Stomach (tissue), 9 donors: ENCODE measurements around the gene FLRT3. TPM values are rescaled to one million over a fixed set of nuclear protein-coding genes. Genes with fewer than 3 reads are reported as not detected.

ENCODE experiments used
- DNase-seq, 2 donors: peaks; one replicate each; pipeline versions ENCODE4 v3.0.0 to v3.0.0-alpha.2; 2013 to 2019
- H3K27ac ChIP-seq, 5 donors: fragments of 200-600 bp in 4 of 5; sonication (generic) in 4 of 5; one replicate each; pipeline ENCODE4 v1.5.1; 2013 to 2019; ENCODE audit warnings: mild to moderate bottlenecking in 1 of 5, moderate library complexity in 1 of 5
- H3K27me3 ChIP-seq, 3 donors: fragments of 200-600 bp; sonication (generic); one replicate each; pipeline ENCODE4 v1.5.1; 2017 to 2019; ENCODE audit warnings: mixed run types in 1 of 3
- H3K36me3 ChIP-seq, 4 donors: fragments of 200-600 bp; sonication (generic); 1 replicate in 3 of 4; 2 replicates in 1 of 4; pipeline ENCODE4 v1.5.1; 2016 to 2019
- H3K4me1 ChIP-seq, 4 donors: fragments of 200-600 bp; sonication (generic); one replicate each; pipeline ENCODE4 v1.5.1; 2016 to 2019
- H3K4me3 ChIP-seq, 4 donors: fragments of 200-600 bp; sonication (generic) in 3 of 4; one replicate each; pipeline ENCODE4 v1.5.1; 2016 to 2019; ENCODE audit warnings: mild to moderate bottlenecking in 1 of 4
- H3K9me3 ChIP-seq, 4 donors: fragments of 200-600 bp; sonication (generic); one replicate each; pipeline ENCODE4 v1.5.1; 2016 to 2019
- EP300 ChIP-seq: sonication (generic); formaldehyde crosslinking; IDR thresholded peaks from one replicate; pipeline ENCODE4 v1.6.1; 2017; ENCODE audit warnings: antibody characterized with exemption
- POLR2A ChIP-seq, 4 donors: fragments of 450-650 bp; IDR thresholded peaks; one replicate each; pipeline ENCODE4 v1.6.1; 2016; ENCODE audit warnings: antibody characterized with exemption in 4 of 4, control low read depth in 2 of 4, mild to moderate bottlenecking in 1 of 4, moderate library complexity in 1 of 4
- POLR2AphosphoS5 ChIP-seq, 3 donors: sonication (generic); formaldehyde crosslinking; IDR thresholded peaks; one replicate each; pipeline ENCODE4 v1.6.1; 2016; ENCODE audit warnings: antibody characterized with exemption in 3 of 3
- WGBS, 5 donors: extraction: QIAGEN DNeasy Blood & Tissue Kit in 3 of 5; methylation state at CpG; one replicate each; pipeline versions ENCODE4 v1.1.5 to v1.1.7; 2013 to 2018; 5-methylcytosine and 5-hydroxymethylcytosine counted together
- intact Hi-C: fragments of 100-400 bp; cut with DNase I; formaldehyde crosslinking; loops from one replicate; pipeline ENCODE4 v1.15.1; 2023; ENCODE audit warnings: low total_unique reads
- polyA plus RNA-seq, 3 donors: library from polyadenylated mRNA; stranded (reverse); fragments of 200-250 nt; gene quantifications; one replicate each; pipeline ENCODE4 v1.2.3, GENCODE V29; 2013
- total RNA-seq, 5 donors: library from RNA; depleted of rRNA; stranded (reverse); fragments of >200 nt; gene quantifications; one replicate each; pipeline versions ENCODE4 v1.1.0 to v1.2.3, GENCODE V29; 2014 to 2016
- TF ChIP-seq, protein P1 (sequence below), 7 experiments: fragments of 450-650 bp in 4 of 7; fragments of 200-600 bp in 3 of 7; sonication (generic) in 3 of 7; IDR thresholded peaks; one replicate each; pipeline ENCODE4 v1.5.1; 2016 to 2019; ENCODE audit warnings: antibody characterized with exemption in 7 of 7, control low read depth in 2 of 7, mild to moderate bottlenecking in 1 of 7
- donor health status: healthy with polysubstance abuse.
- donor health status: Bipolar disorder and iron deficiency.
- donor health status: healthy.

FLRT3 gene
- total and polyA plus RNA-seq, 8 donors, result 1.7 to 38.2 (median 8.0) TPM; not detected in 1

DNA sequence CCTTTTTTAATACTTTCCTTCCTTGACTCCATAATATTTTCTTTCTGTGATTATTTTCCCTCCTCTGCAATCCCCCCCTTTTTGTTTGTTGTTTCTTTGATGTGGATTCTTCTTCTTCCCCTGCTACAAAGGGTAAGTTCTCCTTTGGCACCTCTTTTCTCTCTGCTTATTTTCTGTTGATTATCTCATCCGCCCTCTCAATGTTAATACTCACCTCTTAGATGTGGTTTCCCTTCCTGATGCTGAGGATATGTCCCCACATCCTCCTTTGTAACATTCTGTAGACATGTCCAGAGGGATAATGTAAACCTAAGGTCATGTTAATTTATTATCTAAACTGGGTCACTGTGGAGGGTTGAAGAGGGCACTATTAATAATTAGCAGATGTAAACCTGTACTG lies 17.7 kb downstream of the FLRT3 start:
- Histone ChIP-seq H3K36me3 (no peaks in the 10 kb centered on the region), H3K9me3 (no peaks in the 10 kb centered on the region), H3K27ac (no peak overlapping the region), H3K4me1 (no peaks in the 10 kb centered on the region), H3K4me3 (no peak overlapping the region), H3K27me3 (no peaks in the 10 kb centered on the region)
- 79 to 97% (median 83%) methylated on average over 1 of the region's 1 CpG for WGBS, 5 donors
- DNase-seq, result no peak
- TF ChIP-seq POLR2A (IDR thresholded peaks at IDR 0.05) (no peak), EP300 (no peak), POLR2AphosphoS5 (IDR thresholded peaks at IDR 0.05) (no peak)
- TF ChIP-seq, protein P1, sequence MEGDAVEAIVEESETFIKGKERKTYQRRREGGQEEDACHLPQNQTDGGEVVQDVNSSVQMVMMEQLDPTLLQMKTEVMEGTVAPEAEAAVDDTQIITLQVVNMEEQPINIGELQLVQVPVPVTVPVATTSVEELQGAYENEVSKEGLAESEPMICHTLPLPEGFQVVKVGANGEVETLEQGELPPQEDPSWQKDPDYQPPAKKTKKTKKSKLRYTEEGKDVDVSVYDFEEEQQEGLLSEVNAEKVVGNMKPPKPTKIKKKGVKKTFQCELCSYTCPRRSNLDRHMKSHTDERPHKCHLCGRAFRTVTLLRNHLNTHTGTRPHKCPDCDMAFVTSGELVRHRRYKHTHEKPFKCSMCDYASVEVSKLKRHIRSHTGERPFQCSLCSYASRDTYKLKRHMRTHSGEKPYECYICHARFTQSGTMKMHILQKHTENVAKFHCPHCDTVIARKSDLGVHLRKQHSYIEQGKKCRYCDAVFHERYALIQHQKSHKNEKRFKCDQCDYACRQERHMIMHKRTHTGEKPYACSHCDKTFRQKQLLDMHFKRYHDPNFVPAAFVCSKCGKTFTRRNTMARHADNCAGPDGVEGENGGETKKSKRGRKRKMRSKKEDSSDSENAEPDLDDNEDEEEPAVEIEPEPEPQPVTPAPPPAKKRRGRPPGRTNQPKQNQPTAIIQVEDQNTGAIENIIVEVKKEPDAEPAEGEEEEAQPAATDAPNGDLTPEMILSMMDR (IDR thresholded peaks at IDR 0.05), result no peak
- intact Hi-C loops, result no loop called here

DNA sequence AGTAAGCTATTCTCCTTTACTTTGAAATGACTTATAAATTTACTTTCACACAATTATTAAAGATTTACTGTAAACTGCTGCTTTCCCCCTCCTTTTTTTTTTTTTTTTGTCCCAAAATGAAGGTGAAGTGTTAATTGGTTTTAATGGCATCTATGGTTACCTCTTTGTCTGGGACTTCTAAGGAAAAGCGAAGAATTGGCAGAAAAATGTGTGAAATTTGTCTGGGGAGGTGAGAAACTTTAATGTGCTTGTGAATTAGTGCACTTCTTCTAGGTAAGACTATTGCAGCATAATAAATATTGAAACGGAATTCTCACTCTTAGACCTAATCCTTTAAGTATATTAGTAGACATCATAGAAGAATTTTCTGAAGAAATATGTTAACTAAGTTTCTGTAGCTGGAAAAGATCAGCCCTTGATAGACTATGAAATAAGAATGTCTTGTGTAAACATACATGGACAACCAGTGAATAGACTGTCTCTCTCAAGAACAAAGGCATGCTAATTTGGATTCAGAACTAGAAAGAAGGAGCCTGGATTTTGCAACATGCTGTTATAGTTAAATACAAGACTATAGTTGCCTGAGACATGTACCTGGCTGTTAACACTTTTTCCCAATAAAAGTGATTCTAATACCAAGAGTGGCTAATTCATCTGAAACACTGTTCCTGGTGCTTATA lies 23.9 kb downstream of the FLRT3 start:
- no peaks in the 10 kb centered on the region for H3K36me3 ChIP-seq
- no peaks in the 10 kb centered on the region for H3K9me3 ChIP-seq
- H3K4me3 ChIP-seq, result no peak overlapping the region
- H3K27ac ChIP-seq, result no peak overlapping the region
- TF ChIP-seq POLR2AphosphoS5 (IDR thresholded peaks at IDR 0.05), result no peak
- TF ChIP-seq, protein P1 (IDR thresholded peaks at IDR 0.05), result no peak
- TF ChIP-seq POLR2A (IDR thresholded peaks at IDR 0.05), result no peak
- no peak for TF ChIP-seq EP300
- intact Hi-C loops, result no loop called here
- WGBS, 5 donors, result 57 to 79% (median 73%) methylated on average over 2 of the region's 2 CpGs
- H3K4me1 ChIP-seq, result no peaks in the 10 kb centered on the region
- DNase-seq, result no peak
- H3K27me3 ChIP-seq, result no peaks in the 10 kb centered on the region

DNA sequence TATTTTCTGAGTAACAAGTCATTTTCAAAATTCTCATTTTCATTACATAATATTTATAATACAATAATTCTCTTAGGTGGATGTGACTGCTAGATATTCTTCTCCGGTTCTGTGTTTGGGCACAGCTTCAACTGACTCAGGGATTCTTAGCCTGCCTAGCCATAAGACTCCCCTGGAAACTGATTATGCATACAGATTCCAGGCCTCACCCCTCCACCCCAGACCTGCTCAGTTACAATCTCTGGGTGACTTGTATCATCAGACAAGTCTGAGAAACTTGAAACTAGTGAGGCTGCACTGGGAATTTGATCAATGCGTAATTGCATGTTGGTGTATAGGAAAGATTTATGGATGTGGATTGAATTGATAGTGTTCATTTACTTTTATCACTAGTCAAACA lies 25.4 kb downstream of the FLRT3 start:
- no peaks in the 10 kb centered on the region for H3K36me3 ChIP-seq
- H3K4me3 ChIP-seq, result no peak overlapping the region
- no peak overlapping the region for H3K27ac ChIP-seq
- intact Hi-C loops, result no loop called here
- H3K9me3 ChIP-seq, result no peaks in the 10 kb centered on the region
- H3K27me3 ChIP-seq, result no peaks in the 10 kb centered on the region
- no peak for DNase-seq
- WGBS, 5 donors, result 89 to 100% (median 96%) methylated on average over 2 of the region's 2 CpGs
- TF ChIP-seq, protein P1 (IDR thresholded peaks at IDR 0.05), result no peak
- no peak for TF ChIP-seq POLR2A (IDR thresholded peaks at IDR 0.05)
- TF ChIP-seq EP300, result no peak
- no peak for TF ChIP-seq POLR2AphosphoS5 (IDR thresholded peaks at IDR 0.05)
- H3K4me1 ChIP-seq, result no peaks in the 10 kb centered on the region

DNA sequence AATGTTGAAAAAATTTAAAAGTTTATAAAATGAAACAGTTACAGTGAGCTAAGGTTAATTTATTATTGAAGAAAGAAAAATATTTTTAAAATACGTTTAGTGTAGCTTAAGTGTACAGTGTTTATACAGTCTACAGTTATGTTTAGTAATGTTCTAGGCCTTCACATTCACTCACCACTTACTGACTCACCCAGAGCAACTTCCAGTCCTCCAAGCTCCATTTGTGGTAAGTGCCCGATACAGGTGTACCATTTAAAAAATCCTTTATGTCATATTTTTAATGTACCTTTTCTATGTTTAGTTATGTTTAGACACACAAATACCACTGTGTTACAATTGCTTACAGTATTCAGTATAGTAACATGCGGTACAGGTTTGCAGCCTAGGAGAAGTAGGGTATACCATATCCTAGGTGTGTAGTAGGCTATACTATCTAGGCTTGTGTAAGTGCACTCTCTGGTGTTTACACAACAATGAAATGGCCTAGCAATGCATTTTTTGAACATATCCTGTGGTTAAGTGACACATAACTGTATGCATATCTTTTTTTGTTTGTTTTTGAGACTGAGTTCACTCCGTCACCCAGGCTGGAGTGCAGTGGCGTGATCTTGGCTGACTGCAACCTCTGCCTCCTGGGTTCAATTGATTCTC lies 26.3 kb downstream of the FLRT3 start:
- intact Hi-C loops, result no loop called here
- Histone ChIP-seq H3K27me3 (no peaks in the 10 kb centered on the region), H3K4me3 (no peak overlapping the region), H3K9me3 (no peaks in the 10 kb centered on the region), H3K27ac (no peak overlapping the region), H3K36me3 (no peaks in the 10 kb centered on the region), H3K4me1 (no peaks in the 10 kb centered on the region)
- TF ChIP-seq EP300 (no peak), POLR2AphosphoS5 (IDR thresholded peaks at IDR 0.05) (no peak), POLR2A (IDR thresholded peaks at IDR 0.05) (no peak)
- TF ChIP-seq, protein P1 (IDR thresholded peaks at IDR 0.05), result no peak
- WGBS, 5 donors, result 83 to 92% (median 90%) methylated on average over 5 of the region's 5 CpGs
- no peak for DNase-seq
